Heart right ventricle (tissue), 16 donors: ENCODE data around the gene TPPP3. TPM values are rescaled to one million over a fixed set of nuclear protein-coding genes. Genes with fewer than 3 reads are reported as not detected.
A peak's percentile ranks its signal among the peaks of the same experiment; 100 is the strongest.

ENCODE experiments used
- ATAC-seq, 8 donors: fragments of 200-7000 bp; cut with Tn5 transposase; one replicate each; pipeline ENCODE4 v1.9.1; 2020; ENCODE audit warnings: mild to moderate bottlenecking in 8 of 8, moderate library complexity in 8 of 8, moderate number of reproducible peaks in 1 of 8
- DNase-seq, 2 donors: peaks; one replicate each; pipeline ENCODE4 v3.0.0-alpha.2; 2020
- H3K27ac ChIP-seq, 10 donors: fragments of 200-600 bp; sonication (generic) in 2 of 10; one replicate each; pipeline versions ENCODE4 v1.5.0 to v1.8.0; 2020 to 2022; ENCODE audit warnings: mild to moderate bottlenecking in 3 of 10
- H3K27me3 ChIP-seq, 7 donors: fragments of 200-600 bp; one replicate each; pipeline ENCODE4 v1.8.0; 2021 to 2022; ENCODE audit warnings: mild to moderate bottlenecking in 2 of 7
- H3K36me3 ChIP-seq, 9 donors: fragments of 200-600 bp; sonication (generic) in 1 of 9; one replicate each; pipeline versions ENCODE4 v1.5.0 to v1.8.0; 2020 to 2022; ENCODE audit warnings: mild to moderate bottlenecking in 2 of 9
- H3K4me1 ChIP-seq, 9 donors: fragments of 200-600 bp; sonication (generic) in 1 of 9; one replicate each; pipeline versions ENCODE4 v1.5.0 to v1.8.0; 2020 to 2022; ENCODE audit warnings: mild to moderate bottlenecking in 4 of 9
- H3K4me3 ChIP-seq, 10 donors: fragments of 200-600 bp; sonication (generic) in 2 of 10; one replicate each; pipeline versions ENCODE4 v1.5.0 to v1.8.0; 2020 to 2022; ENCODE audit warnings: mild to moderate bottlenecking in 7 of 10, moderate library complexity in 2 of 10
- H3K9me3 ChIP-seq, 11 donors: fragments of 200-600 bp in 10 of 11; sonication (generic) in 2 of 11; one replicate each; pipeline versions ENCODE4 v1.5.0 to v1.8.0; 2013 to 2022; ENCODE audit warnings: mild to moderate bottlenecking in 2 of 11, control low read depth in 1 of 11, moderate library complexity in 1 of 11
- CTCF ChIP-seq, 9 donors: fragments of 200-600 bp; sonication (generic) in 2 of 9; IDR thresholded peaks; one replicate each; pipeline versions ENCODE4 v1.5.0 to v1.8.0; 2021 to 2022; ENCODE audit warnings: antibody characterized with exemption in 9 of 9, mild to moderate bottlenecking in 5 of 9, moderate library complexity in 1 of 9
- WGBS, 2 donors: extraction: QIAGEN DNeasy Blood & Tissue Kit; methylation state at CpG; one replicate each; pipeline ENCODE4 v1.1.7; 2013; ENCODE audit warnings: inconsistent platforms in 1 of 2; 5-methylcytosine and 5-hydroxymethylcytosine counted together
- intact Hi-C, 10 donors: fragments of 100-400 bp; cut with DNase I; formaldehyde crosslinking; loops; one replicate each; pipeline versions ENCODE4 v1.11.1 to v1.14.2; 2022
- polyA plus RNA-seq, 2 donors: library from polyadenylated mRNA; stranded (reverse); fragments of 200-250 nt; gene quantifications; one replicate each; pipeline ENCODE4 v1.2.3, GENCODE V29; 2013
- total RNA-seq, 10 donors: library from RNA; stranded (reverse); fragmentation: NEBNext Ultra II Directional in 3 of 10; extraction: Animal tissue kit (Norgen Biotek cat#: 25700) in 3 of 10; gene quantifications; one replicate each; pipeline versions ENCODE4 v1.2.1 to v1.2.4, GENCODE V29; 2021 to 2023
- donor health status: Arrhythmogenic right ventricular cardiomyopathy.
- donor health status: ischemic (EF 13 %, LVEDD 7.1; RV severe dilation, severe dysfunction).
- donor health status: healthy with polysubstance abuse.
- donor health status: DM: no; HTN: yes; CAD: no.
- donor health status: DM: no; HTN: no; CAD: no.
- donor health status: ischemic (EF 25% LVEDD 6.9; RV normal size, moderate dysfunction).
- donor health status: ischemic (EF 25% LVEDD 5.7; RV mildly dilated, moderate dysfunction).
- donor health status: healthy.
- donor health status: DM: yes; HTN: yes; CAD: no.
- donor health status: Ischemic cardiomyopathy.
- donor health status: ischemic (EF 35%, LVEDD 5.7; RV mildly dilated, moderate dysfunction).
- donor health status: nonischemic (EF 11% LVEDD 7.7; RV severe dilation, severe dysfunction).
- donor health status: DM: yes; HTN: yes; CAD: no.
- donor health status: PGD.
- donor health status: ischemic (EF 29% LVEDD 5.4; RV normal size, mild dysfunction).
- donor health status: nonischemic (EF 23%, LVEDD 6.1; RV moderate dilation, normal function).

TPPP3 gene
- total and polyA plus RNA-seq, 12 donors: 6.4 to 26.1 (median 9.4) TPM

- Histone ChIP-seq H3K9me3 (no peaks in the 10 kb centered on the region), H3K27me3 (no peaks in the 10 kb centered on the region), H3K4me1 (peaks cover 0 to 11% (median 6%) of the 10 kb centered on the region in 9 donors), H3K36me3 (no peaks in the 10 kb centered on the region), H3K27ac (peak overlapping the region in 2 of 10 donors; percentile 34 to 40), H3K4me3 (no peak overlapping the region)
- WGBS, 2 donors: 66 to 68% methylated on average over 3 of the region's 3 CpGs
- DNase-seq (no peak), ATAC-seq (peak in 2 of 8 donors; percentile 14 to 69)
- intact Hi-C loops: no loop called here
- no peak for TF ChIP-seq CTCF (IDR thresholded peaks at IDR 0.05)
Observed at GRCh38 chr16:67346341-67346740, 47.0 kb downstream of the TPPP3 start.

DNA sequence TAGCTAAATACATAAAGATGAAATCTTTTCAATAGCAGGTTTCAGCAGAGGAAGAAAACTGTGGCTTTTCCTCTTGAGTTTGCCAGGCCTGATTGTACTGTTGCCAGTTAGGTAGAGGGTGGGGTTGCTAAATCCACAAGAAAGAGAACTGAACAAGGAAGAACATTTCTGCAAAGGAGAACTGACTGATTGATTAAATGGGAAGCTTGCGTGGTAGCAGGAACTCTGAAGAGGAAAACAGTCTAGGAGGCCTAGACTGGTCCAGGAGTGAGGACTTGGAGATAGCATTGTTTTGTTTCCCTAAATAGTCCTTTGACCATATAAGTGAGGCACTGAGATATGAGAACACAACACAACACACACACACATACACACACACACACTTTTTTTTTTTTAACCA lies 47.9 kb downstream of the TPPP3 start:
- ATAC-seq (peak in 3 of 8 donors; percentile 42 to 64 (median 58)), DNase-seq (no peak)
- no peak for TF ChIP-seq CTCF (IDR thresholded peaks at IDR 0.05)
- WGBS, 2 donors: 39 to 48% methylated on average over 1 of the region's 1 CpG
- Histone ChIP-seq H3K27ac (no peak overlapping the region), H3K4me3 (no peak overlapping the region), H3K27me3 (no peaks in the 10 kb centered on the region), H3K9me3 (no peaks in the 10 kb centered on the region), H3K36me3 (no peaks in the 10 kb centered on the region), H3K4me1 (peaks cover 0 to 11% (median 6%) of the 10 kb centered on the region in 9 donors)
- intact Hi-C loops: no loop called here

DNA sequence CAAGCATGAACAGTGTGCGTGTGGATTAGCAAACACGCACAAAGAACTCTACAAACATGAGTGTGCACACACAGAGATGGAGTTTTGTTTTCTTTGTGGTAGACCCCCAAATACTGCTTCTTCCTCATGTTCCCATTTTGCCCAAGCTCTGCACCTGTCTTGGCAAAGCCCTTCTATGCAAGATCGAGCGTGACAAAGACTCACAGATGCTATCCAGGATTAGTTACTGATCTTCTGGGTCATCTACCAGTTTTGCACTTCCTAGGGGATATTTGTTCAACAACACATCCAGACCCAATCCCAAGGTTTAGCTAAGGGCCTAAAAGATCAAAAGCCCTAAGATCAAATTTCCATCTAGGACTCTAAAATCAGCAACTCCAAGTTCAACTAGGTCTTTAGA lies 50.7 kb downstream of the TPPP3 start:
- Histone ChIP-seq H3K9me3 (no peaks in the 10 kb centered on the region), H3K4me1 (peaks cover 0 to 11% (median 6%) of the 10 kb centered on the region in 9 donors), H3K36me3 (no peaks in the 10 kb centered on the region), H3K4me3 (no peak overlapping the region), H3K27me3 (no peaks in the 10 kb centered on the region), H3K27ac (no peak overlapping the region)
- no peak for TF ChIP-seq CTCF (IDR thresholded peaks at IDR 0.05)
- 94 to 95% methylated on average over 4 of the region's 4 CpGs for WGBS, 2 donors
- ATAC-seq: no peak
- no peak for DNase-seq
- intact Hi-C loops: no loop called here

DNA sequence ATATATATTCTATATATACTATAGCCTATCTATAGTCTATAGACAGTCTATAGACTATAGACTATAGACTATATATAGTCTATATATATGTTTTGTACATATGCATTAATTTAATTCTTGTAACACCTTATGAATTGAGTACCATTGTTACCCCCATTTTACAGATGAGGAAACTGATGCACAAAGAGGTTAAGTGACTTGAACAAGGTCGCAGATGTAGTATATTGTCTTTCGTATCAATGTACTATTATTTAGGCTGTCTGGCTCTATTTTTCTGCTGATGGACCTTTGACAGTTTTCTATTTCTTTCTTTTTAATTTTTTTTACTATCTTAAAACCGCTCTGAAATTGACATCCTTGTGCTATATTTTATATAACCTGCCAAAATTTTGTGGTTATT lies 52.0 kb downstream of the TPPP3 start:
- intact Hi-C loops: no loop called here
- H3K36me3 ChIP-seq: no peaks in the 10 kb centered on the region
- H3K4me1 ChIP-seq: peaks cover 0 to 11% (median 6%) of the 10 kb centered on the region in 9 donors
- H3K4me3 ChIP-seq: no peak overlapping the region
- no peaks in the 10 kb centered on the region for H3K27me3 ChIP-seq
- WGBS, 2 donors: 88 to 91% methylated on average over 3 of the region's 3 CpGs
- no peaks in the 10 kb centered on the region for H3K9me3 ChIP-seq
- no peak overlapping the region for H3K27ac ChIP-seq
- ATAC-seq (no peak), DNase-seq (no peak)
- no peak for TF ChIP-seq CTCF (IDR thresholded peaks at IDR 0.05)

Other genes with a start within 250 kb of the TPPP3 start
- 10 to 100 TPM in 4 of 10 donors, 1 to 10 TPM in 6; 7.4 to 17.6 (median 9.6) TPM for gene B3GNT9, start 242.5 kb downstream of the TPPP3 start, total RNA-seq
- 10 to 100 TPM in 1 of 2 donors, 1 to 10 TPM in 1; 5.4 to 19.1 TPM for gene B3GNT9, start 242.5 kb downstream of the TPPP3 start, polyA plus RNA-seq
- 10 to 100 TPM in 1 of 10 donors, 1 to 10 TPM in 9; 4.8 to 12.4 (median 5.7) TPM for gene TRADD, start 233.6 kb downstream of the TPPP3 start, total RNA-seq
- gene TRADD, start 233.6 kb downstream of the TPPP3 start, polyA plus RNA-seq: 10 to 100 TPM in 1 of 2 donors, 1 to 10 TPM in 1; 9.7 to 17.9 TPM
- gene FBXL8, start 233.5 kb downstream of the TPPP3 start, total RNA-seq: 10 to 100 TPM in 1 of 10 donors, 1 to 10 TPM in 9; 3.9 to 10.5 (median 5.0) TPM
- 10 to 100 TPM in 1 of 2 donors, 1 to 10 TPM in 1; 8.6 to 17.3 TPM for gene FBXL8, start 233.5 kb downstream of the TPPP3 start, polyA plus RNA-seq
- 10 to 100 TPM; 32.9 to 71.3 (median 38.6) TPM for gene HSF4, start 228.8 kb downstream of the TPPP3 start, total RNA-seq
- 100 to 1,000 TPM in 1 of 2 donors, 1 to 10 TPM in 1; 9.1 to 199 TPM for gene HSF4, start 228.8 kb downstream of the TPPP3 start, polyA plus RNA-seq
- 10 to 100 TPM; 71.8 to 92.2 (median 79.9) TPM for gene NOL3, start 223.0 kb downstream of the TPPP3 start, total RNA-seq
- gene NOL3, start 223.0 kb downstream of the TPPP3 start, polyA plus RNA-seq: 100 to 1,000 TPM; 115 to 132 TPM
- 10 to 100 TPM in 9 of 10 donors, 1 to 10 TPM in 1; 8.0 to 15.2 (median 12.1) TPM for gene MATCAP1, start 209.5 kb downstream of the TPPP3 start, total RNA-seq
- 10 to 100 TPM; 13.0 to 30.9 TPM for gene MATCAP1, start 209.5 kb downstream of the TPPP3 start, polyA plus RNA-seq
- gene EXOC3L1, start 203.4 kb downstream of the TPPP3 start, total RNA-seq: 1 to 10 TPM; 1.8 to 4.8 (median 3.0) TPM
- gene EXOC3L1, start 203.4 kb downstream of the TPPP3 start, polyA plus RNA-seq: 1 to 10 TPM; 7.7 to 8.8 TPM
- 10 to 100 TPM; 21.9 to 45.6 (median 28.6) TPM for gene E2F4, start 201.3 kb downstream of the TPPP3 start, total RNA-seq
- 10 to 100 TPM; 33.4 to 38.4 TPM for gene E2F4, start 201.3 kb downstream of the TPPP3 start, polyA plus RNA-seq
- 1 to 10 TPM in 1 of 10 donors, under 1 TPM in 9; 0.19 to 1.1 (median 0.42) TPM for gene ELMO3, start 194.4 kb downstream of the TPPP3 start, total RNA-seq
- 1 to 10 TPM; 1.3 to 1.9 TPM for gene ELMO3, start 194.4 kb downstream of the TPPP3 start, polyA plus RNA-seq
- 10 to 100 TPM in 6 of 10 donors, 1 to 10 TPM in 4; 7.6 to 22.1 (median 11.7) TPM for gene TMEM208, start 166.4 kb downstream of the TPPP3 start, total RNA-seq
- gene TMEM208, start 166.4 kb downstream of the TPPP3 start, polyA plus RNA-seq: 10 to 100 TPM; 74.7 to 92.0 TPM
- gene FHOD1, start 146.0 kb downstream of the TPPP3 start, total RNA-seq: 10 to 100 TPM; 11.6 to 26.2 (median 19.1) TPM
- gene FHOD1, start 146.0 kb downstream of the TPPP3 start, polyA plus RNA-seq: 10 to 100 TPM; 16.6 to 71.1 TPM
- 1 to 10 TPM in 6 of 10 donors, under 1 TPM in 4; 0.71 to 2.4 (median 1.0) TPM for gene SLC9A5, start 144.5 kb downstream of the TPPP3 start, total RNA-seq
- gene SLC9A5, start 144.5 kb downstream of the TPPP3 start, polyA plus RNA-seq: 1 to 10 TPM in 1 of 2 donors, under 1 TPM in 1; 0.26 to 1.5 TPM
- 1 to 10 TPM in 4 of 10 donors, under 1 TPM in 6; 0.25 to 2.5 (median 0.61) TPM for gene PLEKHG4, start 114.0 kb downstream of the TPPP3 start, total RNA-seq
- gene PLEKHG4, start 114.0 kb downstream of the TPPP3 start, polyA plus RNA-seq: 1 to 10 TPM; 1.3 to 2.9 TPM
- not detected for gene KCTD19, start 66.8 kb downstream of the TPPP3 start, total RNA-seq
- under 1 TPM; 0.01 to 0.22 TPM for gene KCTD19, start 66.8 kb downstream of the TPPP3 start, polyA plus RNA-seq
- under 1 TPM in 1 of 10 donors, not detected in 9; 0.26 TPM for gene LRRC36, start 66.7 kb downstream of the TPPP3 start, total RNA-seq
- gene LRRC36, start 66.7 kb downstream of the TPPP3 start, polyA plus RNA-seq: under 1 TPM; 0.42 to 0.88 TPM
- 1 to 10 TPM; 3.2 to 6.3 (median 4.2) TPM for gene ZDHHC1, start 23.0 kb upstream of the TPPP3 start, total RNA-seq
- 1 to 10 TPM; 3.6 to 4.4 TPM for gene ZDHHC1, start 23.0 kb upstream of the TPPP3 start, polyA plus RNA-seq
- 1 to 10 TPM in 1 of 10 donors, under 1 TPM in 8, not detected in 1; 0.16 to 1.4 (median 0.57) TPM for gene HSD11B2, start 37.6 kb upstream of the TPPP3 start, total RNA-seq
- under 1 TPM; 0.41 to 0.51 TPM for gene HSD11B2, start 37.6 kb upstream of the TPPP3 start, polyA plus RNA-seq
- 10 to 100 TPM; 57.4 to 84.7 (median 67.5) TPM for gene ATP6V0D1, start 87.7 kb upstream of the TPPP3 start, total RNA-seq
- 10 to 100 TPM; 12.8 to 73.3 TPM for gene ATP6V0D1, start 87.7 kb upstream of the TPPP3 start, polyA plus RNA-seq
- not detected for gene AGRP, start 90.0 kb upstream of the TPPP3 start, total RNA-seq
- gene AGRP, start 90.0 kb upstream of the TPPP3 start, polyA plus RNA-seq: under 1 TPM in 1 of 2 donors, not detected in 1; 0.10 TPM
- gene RIPOR1, start 135.3 kb upstream of the TPPP3 start, total RNA-seq: 10 to 100 TPM; 45.9 to 86.1 (median 73.8) TPM
- 10 to 100 TPM; 40.0 to 66.9 TPM for gene RIPOR1, start 135.3 kb upstream of the TPPP3 start, polyA plus RNA-seq
- 10 to 100 TPM; 20.5 to 31.0 (median 24.8) TPM for gene CTCF, start 169.0 kb upstream of the TPPP3 start, total RNA-seq
- gene CTCF, start 169.0 kb upstream of the TPPP3 start, polyA plus RNA-seq: 10 to 100 TPM; 11.9 to 20.7 TPM